Activated CD4-positive, alpha-beta memory T cell treated with anti-CD3 and anti-CD28 coated beads, Interleukin-2, amount 10 ng/mL, durations not matched to agents 7 days and 5 days (primary cell): ENCODE results near the gene OPN1LW. TPM values are rescaled to one million over a fixed set of nuclear protein-coding genes. Genes with fewer than 3 reads are reported as not detected.
"Not testable (repeated sequence)": the region's sequence is repeated elsewhere in the genome, so short reads cannot be mapped to it uniquely, and the experiment has no call there.

Source experiments
- CTCF ChIA-PET: fragments of 350-600 bp; sonication (Branson Sonifier 250); formaldehyde crosslinking; loops from one replicate; lab custom pipeline; 2021; ENCODE audit warnings: antibody characterized with exemption, inconsistent platforms; lab: Charles Lee
- POLR2A ChIA-PET: fragments of 350-600 bp; sonication (Branson Sonifier 250); formaldehyde crosslinking; loops from one replicate; lab custom pipeline; 2021; ENCODE audit warnings: antibody characterized with exemption; lab: Charles Lee
- DNase-seq: peaks from one replicate; pipeline ENCODE4 v3.0.0-alpha.2; 2020
- H3K27ac Mint-ChIP-seq: one replicate; pipeline ENCODE4 v1.8.0; 2021; ENCODE audit warnings: mild to moderate bottlenecking, mixed read lengths
- H3K27me3 Mint-ChIP-seq: one replicate; pipeline ENCODE4 v1.8.0; 2021; ENCODE audit warnings: mixed read lengths
- H3K36me3 Mint-ChIP-seq: one replicate; pipeline ENCODE4 v1.8.0; 2021; ENCODE audit warnings: low read depth, mixed read lengths
- H3K4me1 Mint-ChIP-seq: one replicate; pipeline ENCODE4 v1.8.0; 2021; ENCODE audit warnings: mixed read lengths
- H3K4me3 Mint-ChIP-seq: one replicate; pipeline ENCODE4 v1.8.0; 2021; ENCODE audit warnings: mild to moderate bottlenecking, mixed read lengths
- H3K9me3 Mint-ChIP-seq: one replicate; pipeline ENCODE4 v1.8.0; 2021; ENCODE audit warnings: mixed read lengths
- total RNA-seq, 2 experiments: library from RNA; stranded (reverse); gene quantifications; one replicate each; pipeline ENCODE4 v1.2.3, GENCODE V29; 2021

OPN1LW gene
- total RNA-seq, 2 experiments from 2014 or later: not detected

- H3K36me3 Mint-ChIP-seq: no peaks in the 10 kb centered on the region
- no peaks in the 10 kb centered on the region for H3K27me3 Mint-ChIP-seq
- DNase-seq: no peak
- H3K9me3 Mint-ChIP-seq: no peaks in the 10 kb centered on the region
- H3K4me3 Mint-ChIP-seq: no peak overlapping the region
- peaks cover 39% of the 10 kb centered on the region for H3K4me1 Mint-ChIP-seq
- POLR2A ChIA-PET: no interaction called here
- no peak overlapping the region for H3K27ac Mint-ChIP-seq
- CTCF ChIA-PET: no interaction called here
Observed at GRCh38 chrX:154138857-154139256, 5.2 kb upstream of the OPN1LW start.

GRCh38 chrX:154140206-154140605, 3.8 kb upstream of the OPN1LW start:
- H3K4me3 Mint-ChIP-seq: no peak overlapping the region
- no peaks in the 10 kb centered on the region for H3K9me3 Mint-ChIP-seq
- POLR2A ChIA-PET: no interaction called here
- H3K4me1 Mint-ChIP-seq: peaks cover 32% of the 10 kb centered on the region
- no peaks in the 10 kb centered on the region for H3K36me3 Mint-ChIP-seq
- no peak for DNase-seq
- H3K27me3 Mint-ChIP-seq: no peaks in the 10 kb centered on the region
- CTCF ChIA-PET: no interaction called here
- H3K27ac Mint-ChIP-seq: no peak overlapping the region

GRCh38 chrX:154140742-154141141, 3.3 kb upstream of the OPN1LW start:
- CTCF ChIA-PET: no interaction called here

GRCh38 chrX:154142386-154142785, 1.7 kb upstream of the OPN1LW start:
- Mint-ChIP-seq H3K27me3 (no peaks in the 10 kb centered on the region), H3K36me3 (no peaks in the 10 kb centered on the region), H3K27ac (no peak overlapping the region), H3K4me1 (peaks cover 13% of the 10 kb centered on the region), H3K9me3 (no peaks in the 10 kb centered on the region), H3K4me3 (no peak overlapping the region)
- POLR2A ChIA-PET: no interaction called here
- no peak for DNase-seq
- CTCF ChIA-PET: no interaction called here

More at GRCh38 chrX:154140742-154141141, 3.3 kb upstream of the OPN1LW start:
- H3K36me3 Mint-ChIP-seq: no peaks in the 10 kb centered on the region
- no peak for DNase-seq
- POLR2A ChIA-PET: no interaction called here
- H3K27me3 Mint-ChIP-seq: no peaks in the 10 kb centered on the region
- H3K27ac Mint-ChIP-seq: no peak overlapping the region
- no peak overlapping the region for H3K4me3 Mint-ChIP-seq
- peaks cover 26% of the 10 kb centered on the region for H3K4me1 Mint-ChIP-seq
- no peaks in the 10 kb centered on the region for H3K9me3 Mint-ChIP-seq

GRCh38 chrX:154142950-154143745, 895 bp upstream of the OPN1LW start:
- no peaks in the 10 kb centered on the region for H3K27me3 Mint-ChIP-seq
- H3K27ac Mint-ChIP-seq: no peak overlapping the region
- CTCF ChIA-PET: no interaction called here
- POLR2A ChIA-PET: no interaction called here
- H3K4me3 Mint-ChIP-seq: no peak overlapping the region
- no peaks in the 10 kb centered on the region for H3K36me3 Mint-ChIP-seq
- H3K9me3 Mint-ChIP-seq: no peaks in the 10 kb centered on the region
- H3K4me1 Mint-ChIP-seq: peaks cover 7% of the 10 kb centered on the region
- DNase-seq: no peak

GRCh38 chrX:154151030-154151429, 7.0 kb downstream of the OPN1LW start:
- POLR2A ChIA-PET, H3K4me3 Mint-ChIP-seq, CTCF ChIA-PET, H3K27ac Mint-ChIP-seq, H3K27me3 Mint-ChIP-seq, H3K36me3 Mint-ChIP-seq, DNase-seq, H3K9me3 Mint-ChIP-seq, H3K4me1 Mint-ChIP-seq: not testable (repeated sequence)

- H3K9me3 Mint-ChIP-seq, H3K27ac Mint-ChIP-seq, H3K36me3 Mint-ChIP-seq, DNase-seq, H3K27me3 Mint-ChIP-seq, H3K4me3 Mint-ChIP-seq, CTCF ChIA-PET, H3K4me1 Mint-ChIP-seq, POLR2A ChIA-PET: not testable (repeated sequence)
Observed at GRCh38 chrX:154156221-154156620, 12.2 kb downstream of the OPN1LW start.

- H3K9me3 Mint-ChIP-seq, H3K4me3 Mint-ChIP-seq, H3K27ac Mint-ChIP-seq, CTCF ChIA-PET, DNase-seq, POLR2A ChIA-PET, H3K36me3 Mint-ChIP-seq, H3K27me3 Mint-ChIP-seq, H3K4me1 Mint-ChIP-seq: not testable (repeated sequence)
Observed at GRCh38 chrX:154157207-154157606, 13.2 kb downstream of the OPN1LW start.

- H3K36me3 Mint-ChIP-seq, POLR2A ChIA-PET, H3K4me3 Mint-ChIP-seq, DNase-seq, H3K27ac Mint-ChIP-seq, H3K4me1 Mint-ChIP-seq, H3K27me3 Mint-ChIP-seq, H3K9me3 Mint-ChIP-seq, CTCF ChIA-PET: not testable (repeated sequence)
Observed at GRCh38 chrX:154159345-154159744, 15.3 kb downstream of the OPN1LW start.

GRCh38 chrX:154164902-154165301, 20.9 kb downstream of the OPN1LW start:
- H3K9me3 Mint-ChIP-seq, CTCF ChIA-PET, H3K4me1 Mint-ChIP-seq, POLR2A ChIA-PET, H3K27ac Mint-ChIP-seq, H3K27me3 Mint-ChIP-seq, DNase-seq, H3K36me3 Mint-ChIP-seq, H3K4me3 Mint-ChIP-seq: not testable (repeated sequence)

GRCh38 chrX:154168384-154168783, 24.3 kb downstream of the OPN1LW start:
- H3K27ac Mint-ChIP-seq, CTCF ChIA-PET, H3K9me3 Mint-ChIP-seq, H3K4me1 Mint-ChIP-seq, DNase-seq, H3K36me3 Mint-ChIP-seq, H3K4me3 Mint-ChIP-seq, H3K27me3 Mint-ChIP-seq, POLR2A ChIA-PET: not testable (repeated sequence)

GRCh38 chrX:154172535-154172943, 28.5 kb downstream of the OPN1LW start:
- CTCF ChIA-PET, H3K36me3 Mint-ChIP-seq, H3K27me3 Mint-ChIP-seq, H3K4me3 Mint-ChIP-seq, H3K27ac Mint-ChIP-seq, H3K9me3 Mint-ChIP-seq, DNase-seq, H3K4me1 Mint-ChIP-seq, POLR2A ChIA-PET: not testable (repeated sequence)

- H3K27me3 Mint-ChIP-seq, H3K9me3 Mint-ChIP-seq, H3K4me1 Mint-ChIP-seq, POLR2A ChIA-PET, CTCF ChIA-PET, DNase-seq, H3K4me3 Mint-ChIP-seq, H3K36me3 Mint-ChIP-seq, H3K27ac Mint-ChIP-seq: not testable (repeated sequence)
Observed at GRCh38 chrX:154174356-154174755, 30.3 kb downstream of the OPN1LW start.

- DNase-seq, H3K27ac Mint-ChIP-seq, H3K4me3 Mint-ChIP-seq, H3K9me3 Mint-ChIP-seq, H3K27me3 Mint-ChIP-seq, H3K36me3 Mint-ChIP-seq, H3K4me1 Mint-ChIP-seq, POLR2A ChIA-PET, CTCF ChIA-PET: not testable (repeated sequence)
Observed at GRCh38 chrX:154182296-154182695, 38.3 kb downstream of the OPN1LW start, which contains the start of gene OPN1MW. OPN1MW (plus strand) TSS chrX:154182596; CDS start chrX:154182678, 82 bp downstream.
